Fibroblast of lung (primary cell): Measurements from ENCODE around the gene NPR1.

ENCODE experiments used
- EZH2 ChIP-seq: IDR thresholded peaks from 2 replicates; pipeline ENCODE4 v1.5.1; 2012; ENCODE audit warnings: low read length, control low read depth, mild to moderate bottlenecking; ENCODE audit errors: missing control alignments
- TF ChIP-seq, protein P1 (sequence below), 2 donors: IDR thresholded peaks in 1 of 2; conservative IDR thresholded peaks in 1 of 2; 1 replicate in 1 of 2; 2 replicates in 1 of 2; pipeline ENCODE4 v1.5.1; 2011 to 2012; ENCODE audit warnings: low read length in 2 of 2, control low read depth in 1 of 2, inconsistent platforms in 1 of 2, low read depth in 1 of 2, mild to moderate bottlenecking in 1 of 2

DNA sequence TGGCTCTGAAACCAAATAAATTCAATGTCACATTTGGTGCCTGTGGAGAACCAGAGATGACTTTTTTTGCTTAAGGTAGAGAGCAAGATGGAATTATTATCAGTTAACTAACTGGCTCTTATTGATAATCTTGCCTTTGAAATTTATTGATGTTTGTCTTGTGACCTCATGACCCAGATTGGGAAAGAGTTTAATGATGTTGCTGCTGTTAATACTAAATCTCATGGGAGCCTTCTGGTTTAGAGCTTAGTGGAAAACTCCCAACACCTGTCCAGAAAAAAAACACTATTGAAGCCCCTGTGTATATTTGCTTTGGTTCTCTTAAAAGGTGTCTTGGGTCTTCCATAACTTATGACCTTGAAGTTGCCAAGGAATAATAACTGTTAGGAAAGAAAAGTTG, 34.7 kb upstream of the NPR1 start:
- TF ChIP-seq, protein P1, sequence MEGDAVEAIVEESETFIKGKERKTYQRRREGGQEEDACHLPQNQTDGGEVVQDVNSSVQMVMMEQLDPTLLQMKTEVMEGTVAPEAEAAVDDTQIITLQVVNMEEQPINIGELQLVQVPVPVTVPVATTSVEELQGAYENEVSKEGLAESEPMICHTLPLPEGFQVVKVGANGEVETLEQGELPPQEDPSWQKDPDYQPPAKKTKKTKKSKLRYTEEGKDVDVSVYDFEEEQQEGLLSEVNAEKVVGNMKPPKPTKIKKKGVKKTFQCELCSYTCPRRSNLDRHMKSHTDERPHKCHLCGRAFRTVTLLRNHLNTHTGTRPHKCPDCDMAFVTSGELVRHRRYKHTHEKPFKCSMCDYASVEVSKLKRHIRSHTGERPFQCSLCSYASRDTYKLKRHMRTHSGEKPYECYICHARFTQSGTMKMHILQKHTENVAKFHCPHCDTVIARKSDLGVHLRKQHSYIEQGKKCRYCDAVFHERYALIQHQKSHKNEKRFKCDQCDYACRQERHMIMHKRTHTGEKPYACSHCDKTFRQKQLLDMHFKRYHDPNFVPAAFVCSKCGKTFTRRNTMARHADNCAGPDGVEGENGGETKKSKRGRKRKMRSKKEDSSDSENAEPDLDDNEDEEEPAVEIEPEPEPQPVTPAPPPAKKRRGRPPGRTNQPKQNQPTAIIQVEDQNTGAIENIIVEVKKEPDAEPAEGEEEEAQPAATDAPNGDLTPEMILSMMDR (conservative IDR thresholded peaks at IDR 0.05 in 1 of 2, IDR thresholded peaks at IDR 0.05 in 1 of 2; ENCODE audit: low read depth in 1 of 2, low read length in 2 of 2): no peak
- TF ChIP-seq EZH2: no peak
